ENCODE measurements around the gene PISD.
A peak's percentile ranks its signal among the peaks of the same experiment; 100 is the strongest.

Gene PISD

GRCh38 chr22:31583861-31584485 lies 78.0 kb downstream of the PISD start:
- H3K36me3 ChIP-seq = peaks cover 40% of the 10 kb centered on the region
- TF ChIP-seq, protein P1, sequence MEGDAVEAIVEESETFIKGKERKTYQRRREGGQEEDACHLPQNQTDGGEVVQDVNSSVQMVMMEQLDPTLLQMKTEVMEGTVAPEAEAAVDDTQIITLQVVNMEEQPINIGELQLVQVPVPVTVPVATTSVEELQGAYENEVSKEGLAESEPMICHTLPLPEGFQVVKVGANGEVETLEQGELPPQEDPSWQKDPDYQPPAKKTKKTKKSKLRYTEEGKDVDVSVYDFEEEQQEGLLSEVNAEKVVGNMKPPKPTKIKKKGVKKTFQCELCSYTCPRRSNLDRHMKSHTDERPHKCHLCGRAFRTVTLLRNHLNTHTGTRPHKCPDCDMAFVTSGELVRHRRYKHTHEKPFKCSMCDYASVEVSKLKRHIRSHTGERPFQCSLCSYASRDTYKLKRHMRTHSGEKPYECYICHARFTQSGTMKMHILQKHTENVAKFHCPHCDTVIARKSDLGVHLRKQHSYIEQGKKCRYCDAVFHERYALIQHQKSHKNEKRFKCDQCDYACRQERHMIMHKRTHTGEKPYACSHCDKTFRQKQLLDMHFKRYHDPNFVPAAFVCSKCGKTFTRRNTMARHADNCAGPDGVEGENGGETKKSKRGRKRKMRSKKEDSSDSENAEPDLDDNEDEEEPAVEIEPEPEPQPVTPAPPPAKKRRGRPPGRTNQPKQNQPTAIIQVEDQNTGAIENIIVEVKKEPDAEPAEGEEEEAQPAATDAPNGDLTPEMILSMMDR (IDR thresholded peaks at IDR 0.05; ENCODE audit: low read depth, low read length) = no peak
- no peaks in the 10 kb centered on the region for H3K9me3 ChIP-seq (ENCODE audit: severe bottlenecking)
- DNase-seq = no peak
- H3K27me3 ChIP-seq (ENCODE audit: insufficient read depth, low read depth, severe bottlenecking) = no peaks in the 10 kb centered on the region
- H3K27ac ChIP-seq = no peak overlapping the region
- H3K4me3 ChIP-seq (ENCODE audit: low read depth, low read length) = no peak overlapping the region

DNA sequence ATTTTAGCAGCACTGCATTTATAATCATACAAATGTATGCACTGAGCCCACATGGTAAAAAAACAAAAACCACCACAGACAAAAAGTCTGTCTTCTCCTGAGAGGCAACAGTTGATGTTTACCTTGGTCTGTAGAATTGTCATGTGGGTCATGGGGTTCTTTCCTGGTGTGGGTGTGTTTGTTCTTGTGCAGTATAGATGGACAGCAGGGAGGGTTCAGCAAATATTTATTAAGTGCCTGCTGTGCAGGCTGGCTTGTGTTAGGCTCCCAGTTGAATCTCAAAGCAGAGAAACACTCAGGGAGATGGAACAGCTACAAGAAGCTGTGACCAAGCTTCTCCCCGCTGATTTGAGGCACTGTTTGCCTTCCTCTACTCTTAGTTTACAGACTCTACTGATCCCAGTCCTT lies 82.2 kb downstream of the PISD start:
- H3K4me3 ChIP-seq (ENCODE audit: low read depth, low read length) = no peak overlapping the region
- no peaks in the 10 kb centered on the region for H3K27me3 ChIP-seq (ENCODE audit: insufficient read depth, low read depth, severe bottlenecking)
- H3K36me3 ChIP-seq = peaks cover 17% of the 10 kb centered on the region
- TF ChIP-seq, protein P1 (IDR thresholded peaks at IDR 0.05; ENCODE audit: low read depth, low read length) = no peak
- no peaks in the 10 kb centered on the region for H3K9me3 ChIP-seq (ENCODE audit: severe bottlenecking)
- H3K27ac ChIP-seq = peak overlapping the region; percentile 90; the same call in 1 of the 2 replicates
- DNase-seq = no peak

DNA sequence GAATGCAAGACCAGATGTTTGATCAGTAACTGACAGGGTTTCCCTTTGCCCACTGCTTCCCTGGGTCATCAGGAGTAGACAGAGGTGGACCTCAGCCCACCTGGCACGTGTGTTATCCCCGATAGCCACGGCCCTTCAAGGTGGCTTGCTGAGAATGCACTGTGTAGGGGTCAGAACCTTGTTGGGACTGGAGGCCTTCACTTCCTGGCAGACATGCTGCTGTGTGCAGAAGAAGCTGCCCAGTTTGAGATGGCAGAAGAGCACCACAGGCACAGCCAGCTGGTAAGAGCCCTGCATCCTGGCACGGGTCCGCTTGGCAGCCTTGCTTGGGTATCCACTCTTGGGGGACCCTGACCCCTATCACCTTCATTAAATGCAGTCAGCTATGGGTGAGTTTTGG lies 83.8 kb downstream of the PISD start:
- Histone ChIP-seq H3K27ac (peak overlapping the region; percentile 90), H3K36me3 (peaks cover 7% of the 10 kb centered on the region), H3K4me3 (ENCODE audit: low read depth, low read length) (peak overlapping the region; percentile 25), H3K27me3 (ENCODE audit: insufficient read depth, low read depth, severe bottlenecking) (no peaks in the 10 kb centered on the region), H3K9me3 (ENCODE audit: severe bottlenecking) (no peaks in the 10 kb centered on the region)
- peak; percentile 30 for DNase-seq
- TF ChIP-seq, protein P1 (IDR thresholded peaks at IDR 0.05; ENCODE audit: low read depth, low read length) = no peak

GRCh38 chr22:31577711-31578110 lies 84.3 kb downstream of the PISD start:
- Histone ChIP-seq H3K4me3 (ENCODE audit: low read depth, low read length) (peak overlapping the region; percentile 25), H3K27me3 (ENCODE audit: insufficient read depth, low read depth, severe bottlenecking) (no peaks in the 10 kb centered on the region), H3K36me3 (peaks cover 7% of the 10 kb centered on the region), H3K27ac (peak overlapping the region; percentile 90), H3K9me3 (ENCODE audit: severe bottlenecking) (no peaks in the 10 kb centered on the region)
- TF ChIP-seq, protein P1 (IDR thresholded peaks at IDR 0.05; ENCODE audit: low read depth, low read length) = no peak
- peak; percentile 94 for DNase-seq

DNA sequence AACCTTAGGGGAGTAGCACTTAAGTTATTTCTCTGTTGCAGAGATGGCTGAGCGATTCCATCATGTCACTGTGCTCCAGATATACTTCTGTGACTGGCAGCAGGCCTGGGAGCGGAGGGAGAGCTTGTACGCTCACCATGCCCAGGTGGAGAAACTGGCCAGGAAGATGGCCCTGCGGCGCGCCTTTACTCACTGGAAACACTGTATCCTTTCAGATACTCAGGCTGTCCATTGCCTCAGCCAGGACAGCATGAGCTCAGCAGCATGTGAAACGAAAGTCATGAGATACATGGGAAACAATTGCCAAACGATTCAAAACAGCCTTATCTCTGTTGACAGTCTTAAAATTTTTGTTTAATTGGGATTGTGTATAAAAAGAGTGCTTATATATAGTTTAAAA lies 86.8 kb downstream of the PISD start:
- no peak for DNase-seq
- TF ChIP-seq, protein P1 (IDR thresholded peaks at IDR 0.05; ENCODE audit: low read depth, low read length) = no peak
- H3K9me3 ChIP-seq (ENCODE audit: severe bottlenecking) = no peaks in the 10 kb centered on the region
- H3K27ac ChIP-seq = peak overlapping the region; percentile 9
- peaks cover 7% of the 10 kb centered on the region for H3K36me3 ChIP-seq
- no peaks in the 10 kb centered on the region for H3K27me3 ChIP-seq (ENCODE audit: insufficient read depth, low read depth, severe bottlenecking)
- H3K4me3 ChIP-seq (ENCODE audit: low read depth, low read length) = no peak overlapping the region

All from WERI-Rb-1 (cell line).